Ovary (tissue), 3 donors: ENCODE measurements around the gene CCDC63.

ENCODE experiments used
- CTCF ChIP-seq, 3 donors: fragments of 450-650 bp in 2 of 3; fragments of 200-600 bp in 1 of 3; IDR thresholded peaks; one replicate each; pipeline versions ENCODE4 v1.5.1 to v1.8.0; 2016 to 2022; ENCODE audit warnings: antibody characterized with exemption in 3 of 3, mild to moderate bottlenecking in 1 of 3
- EP300 ChIP-seq: sonication (generic); formaldehyde crosslinking; IDR thresholded peaks from one replicate; pipeline ENCODE4 v1.6.1; 2017; ENCODE audit warnings: antibody characterized with exemption
- POLR2A ChIP-seq: fragments of 450-650 bp; IDR thresholded peaks from one replicate; pipeline ENCODE4 v1.6.1; 2017; ENCODE audit warnings: antibody characterized with exemption, mild to moderate bottlenecking, moderate library complexity
- donor health status: DM: no; HTN: no; CAD: no.

- no peak for TF ChIP-seq POLR2A
- TF ChIP-seq CTCF (IDR thresholded peaks at IDR 0.05), result no peak
- TF ChIP-seq EP300, result no peak
Measured at GRCh38 chr12:110935588-110935987, 88.8 kb downstream of the CCDC63 start.
